ENCODE data around the gene CBFA2T3. TPM values are rescaled to one million over a fixed set of nuclear protein-coding genes. Genes with fewer than 3 reads are reported as not detected.

CBFA2T3 gene
- total and polyA plus RNA-seq, 2 of the 8 experiments (the other 6 are each of a cell fraction or from before 2014, with no cell fraction given): 0.51 to 1.3 TPM

GRCh38 chr16:88838566-88838965 is 138.4 kb downstream of the CBFA2T3 start:
- Histone ChIP-seq H3K14ac (ENCODE audit: insufficient read length) (no peak overlapping the region), H3K23me2 (ENCODE audit: low read depth, low read length) (no peaks in the 10 kb centered on the region), H2BK5ac (ENCODE audit: low read depth, low read length) (no peak overlapping the region), H3K9ac (replicated peaks in 1 of 4; ENCODE audit: extremely low read depth in 1 of 4, low read depth in 3 of 4, low read length in 3 of 4) (no peak overlapping the region), H3K56ac (replicated peaks; ENCODE audit: insufficient read length, low read depth, low read length) (no peak overlapping the region), H3K79me1 (ENCODE audit: low read depth, low read length) (no peaks in the 10 kb centered on the region), H2AFZ (ENCODE audit: low read length) (no peak overlapping the region), H3K27ac (ENCODE audit: low read depth, low read length) (no peak overlapping the region), H4K91ac (replicated peaks; ENCODE audit: insufficient read length, low read length) (no peak overlapping the region), H3K36me3 (ENCODE audit: control insufficient read depth in 2 of 4, insufficient read depth in 4 of 4, low read length in 3 of 4) (peaks cover 0 to 7% (median under 1%) of the 10 kb centered on the region in 4 experiments; a peak in 2 of 8 replicates), H2BK15ac (ENCODE audit: low read length) (no peak overlapping the region), H3K4ac (replicated peaks; ENCODE audit: insufficient read length, low read depth, low read length) (no peak overlapping the region), H3K27me3 (replicated peaks in 1 of 4; ENCODE audit: control insufficient read depth in 3 of 4, extremely low read depth in 1 of 4, insufficient read depth in 3 of 4, low read length in 3 of 4) (no peaks in the 10 kb centered on the region), H2AK5ac (ENCODE audit: low read depth, low read length) (no peak overlapping the region), H2BK12ac (ENCODE audit: low read depth, low read length) (no peak overlapping the region), H3K18ac (ENCODE audit: extremely low read depth, low read length) (no peak overlapping the region), H2BK20ac (ENCODE audit: low read length) (no peak overlapping the region), H4K8ac (ENCODE audit: extremely low read depth, insufficient read depth, low read length) (no peak overlapping the region), H3K4me1 (replicated peaks in 1 of 4; ENCODE audit: control insufficient read depth in 3 of 4, insufficient read depth in 4 of 4, low read length in 3 of 4) (no peaks in the 10 kb centered on the region), H2BK120ac (replicated peaks; ENCODE audit: low read depth, low read length) (no peak overlapping the region), H3K23ac (ENCODE audit: insufficient read length) (no peak overlapping the region), H4K5ac (ENCODE audit: insufficient read length, low read depth, low read length) (no peak overlapping the region), H3K4me3 (ENCODE audit: extremely low read depth in 1 of 4, insufficient read depth in 2 of 4, low read depth in 3 of 4, low read length in 4 of 4) (no peak overlapping the region), H4K20me1 (replicated peaks in 1 of 2; ENCODE audit: control insufficient read depth in 1 of 2, insufficient read depth in 2 of 2, low read length in 2 of 2) (no peaks in the 10 kb centered on the region), H3K79me2 (ENCODE audit: control insufficient read depth in 1 of 2, insufficient read depth in 2 of 2, low read length in 2 of 2) (no peaks in the 10 kb centered on the region), H3K9me3 (ENCODE audit: insufficient read depth in 2 of 2, low read depth in 1 of 2, low read length in 1 of 2) (no peaks in the 10 kb centered on the region), H3K4me2 (ENCODE audit: insufficient read depth in 1 of 2, low read depth in 2 of 2, low read length in 2 of 2) (no peak overlapping the region)
- FAIRE-seq (no peak), DNase-seq (ENCODE audit: low read depth in 1 of 2, low spot score in 2 of 2) (no peak)
- ChIA-PET POLR2A (ENCODE audit: partially characterized antibody) (interaction anchor here (1.8 kb wide), 1 partner anchor 34 kb away, joined by 5 read pairs; no protein-coding TSS in a partner anchor), CTCF (ENCODE audit: partially characterized antibody) (interaction anchor here (0.7 to 1.4 kb wide), 8 partner anchors 10 to 329 kb away, joined by 3 to 4 read pairs (median 3); no protein-coding TSS in a partner anchor)
- 94% methylated on average over 19 of the region's 19 CpGs; no CpG with 5 or more reads in 1 of the 2 experiments for WGBS, 2 experiments (ENCODE audit: extremely low coverage in 1 of 2, insufficient coverage in 1 of 2, insufficient read length in 1 of 2, insufficient replicate concordance in 2 of 2, low coverage in 1 of 2, low lambda C conversion rate in 2 of 2, missing lambda C conversion rate in 1 of 2)
- TF ChIP-seq RXRA (IDR thresholded peaks at IDR 0.05; ENCODE audit: insufficient read depth, low read depth, low read length): no peak
- no peak for TF ChIP-seq MAFK (IDR thresholded peaks at IDR 0.05; ENCODE audit: low read depth, low read length)
- TF ChIP-seq RFX5 (IDR thresholded peaks at IDR 0.05; ENCODE audit: borderline replicate concordance, low read depth, low read length): no peak
- no peak for TF ChIP-seq MAX (IDR thresholded peaks at IDR 0.05)
- TF ChIP-seq JUND (IDR thresholded peaks at IDR 0.05; ENCODE audit: low read length): no peak
- TF ChIP-seq EP300 (IDR thresholded peaks at IDR 0.05; ENCODE audit: borderline replicate concordance in 1 of 2, low read depth in 2 of 2, low read length in 2 of 2): no peak
- TF ChIP-seq POLR2A (IDR thresholded peaks at IDR 0.05; ENCODE audit: control extremely low read depth in 1 of 2, low read depth in 2 of 2, low read length in 2 of 2): no peak
- TF ChIP-seq RBBP5 (IDR thresholded peaks at IDR 0.05; ENCODE audit: borderline replicate concordance, low read depth, low read length): no peak
- TF ChIP-seq SUZ12 (IDR thresholded peaks at IDR 0.05; ENCODE audit: low read length): no peak
- no peak for TF ChIP-seq SP2 (IDR thresholded peaks at IDR 0.05; ENCODE audit: low read length)
- no peak for TF ChIP-seq KDM4A (IDR thresholded peaks at IDR 0.05; ENCODE audit: low read depth, low read length, severe bottlenecking)
- TF ChIP-seq CHD1 (IDR thresholded peaks at IDR 0.05; ENCODE audit: low read depth, low read length): no peak
- no peak for TF ChIP-seq SRF (IDR thresholded peaks at IDR 0.05; ENCODE audit: low read depth, low read length)
- no peak for TF ChIP-seq CBX8 (IDR thresholded peaks at IDR 0.05; ENCODE audit: borderline replicate concordance, low read depth, low read length)
- no peak for TF ChIP-seq CEBPB (IDR thresholded peaks at IDR 0.05; ENCODE audit: low read depth, low read length)
